GM06990 (cell line): ENCODE results near the gene GNB1.

Experiments used
- DNase-seq: peaks from one replicate; pipeline ENCODE4 v3.0.0-alpha.2; 2011; ENCODE audit not compliant: insufficient read length; ENCODE audit errors: extremely low read depth
- H3K27me3 ChIP-seq: replicated peaks from 2 replicates; pipeline ENCODE4 v1.6.0; 2011; ENCODE audit warnings: low read length; ENCODE audit not compliant: control insufficient read depth, insufficient read depth
- H3K36me3 ChIP-seq: 2 replicates; pipeline ENCODE4 v1.5.1; 2011; ENCODE audit warnings: low read length; ENCODE audit not compliant: control insufficient read depth, insufficient read depth
- H3K4me3 ChIP-seq: replicated peaks from 2 replicates; pipeline ENCODE4 v1.5.1; 2011; ENCODE audit warnings: low read depth, mild to moderate bottlenecking, control low read depth, low read length
- TF ChIP-seq, protein P1 (sequence below): IDR thresholded peaks from 2 replicates; pipeline ENCODE4 v1.5.1; 2011; ENCODE audit warnings: low read length, control low read depth, mild to moderate bottlenecking, inconsistent platforms; ENCODE audit not compliant: insufficient read depth, poor library complexity, severe bottlenecking

Gene GNB1

DNA sequence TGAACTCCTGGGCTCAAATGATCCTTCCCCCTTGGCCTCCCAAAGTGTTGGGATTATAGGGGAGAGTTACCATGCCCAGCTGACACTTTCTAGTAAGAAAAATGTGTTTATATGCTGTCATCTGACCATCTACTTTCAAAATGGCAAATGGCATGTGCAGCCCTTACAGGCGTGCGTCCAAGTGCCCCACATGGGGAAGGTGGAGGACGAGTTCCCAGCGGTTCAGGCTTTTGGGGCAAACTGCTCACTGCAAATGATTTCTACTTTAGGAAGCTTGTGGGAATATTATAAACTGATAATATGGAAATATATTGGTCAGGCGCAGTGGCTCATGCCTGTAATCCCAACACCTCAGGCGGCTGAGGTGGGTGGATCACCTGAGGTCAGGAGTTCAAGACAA, 71.1 kb downstream of the GNB1 start:
- Histone ChIP-seq H3K36me3 (peaks cover 22% of the 10 kb centered on the region), H3K4me3 (no peak overlapping the region), H3K27me3 (no peaks in the 10 kb centered on the region)
- TF ChIP-seq, protein P1, sequence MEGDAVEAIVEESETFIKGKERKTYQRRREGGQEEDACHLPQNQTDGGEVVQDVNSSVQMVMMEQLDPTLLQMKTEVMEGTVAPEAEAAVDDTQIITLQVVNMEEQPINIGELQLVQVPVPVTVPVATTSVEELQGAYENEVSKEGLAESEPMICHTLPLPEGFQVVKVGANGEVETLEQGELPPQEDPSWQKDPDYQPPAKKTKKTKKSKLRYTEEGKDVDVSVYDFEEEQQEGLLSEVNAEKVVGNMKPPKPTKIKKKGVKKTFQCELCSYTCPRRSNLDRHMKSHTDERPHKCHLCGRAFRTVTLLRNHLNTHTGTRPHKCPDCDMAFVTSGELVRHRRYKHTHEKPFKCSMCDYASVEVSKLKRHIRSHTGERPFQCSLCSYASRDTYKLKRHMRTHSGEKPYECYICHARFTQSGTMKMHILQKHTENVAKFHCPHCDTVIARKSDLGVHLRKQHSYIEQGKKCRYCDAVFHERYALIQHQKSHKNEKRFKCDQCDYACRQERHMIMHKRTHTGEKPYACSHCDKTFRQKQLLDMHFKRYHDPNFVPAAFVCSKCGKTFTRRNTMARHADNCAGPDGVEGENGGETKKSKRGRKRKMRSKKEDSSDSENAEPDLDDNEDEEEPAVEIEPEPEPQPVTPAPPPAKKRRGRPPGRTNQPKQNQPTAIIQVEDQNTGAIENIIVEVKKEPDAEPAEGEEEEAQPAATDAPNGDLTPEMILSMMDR = no peak
- no peak for DNase-seq

DNA sequence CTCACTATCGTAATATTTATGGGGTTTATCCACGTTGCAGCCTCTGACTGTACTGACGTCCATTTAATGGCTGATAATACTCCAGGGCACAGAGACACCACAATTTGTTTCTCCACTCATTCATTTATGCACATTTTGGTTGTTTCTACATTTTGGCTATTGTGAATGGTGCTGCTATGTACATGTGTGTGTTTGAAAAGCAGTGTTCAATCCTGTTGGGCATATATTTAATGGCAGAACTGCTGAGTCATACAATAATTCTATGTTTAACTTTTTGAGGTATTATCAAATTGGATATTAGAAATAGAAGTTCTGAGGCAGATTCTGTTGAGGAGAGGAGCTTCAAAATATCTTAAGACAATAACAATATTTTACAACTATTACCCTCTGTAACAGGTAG, 73.7 kb downstream of the GNB1 start:
- Histone ChIP-seq H3K36me3 (peaks cover 22% of the 10 kb centered on the region), H3K27me3 (no peaks in the 10 kb centered on the region)
- TF ChIP-seq, protein P1 = no peak

GRCh38 chr1:1815606-1816281, 75.1 kb downstream of the GNB1 start:
- TF ChIP-seq, protein P1 = no peak
- peaks cover 16% of the 10 kb centered on the region for H3K36me3 ChIP-seq
- H3K27me3 ChIP-seq = no peaks in the 10 kb centered on the region
- DNase-seq = no peak
- no peak overlapping the region for H3K4me3 ChIP-seq

More for the DNA sequence above, 73.7 kb downstream of the GNB1 start:
- no peak for DNase-seq
- no peak overlapping the region for H3K4me3 ChIP-seq

GRCh38 chr1:1809489-1809888, 81.4 kb downstream of the GNB1 start:
- TF ChIP-seq, protein P1 = no peak
- H3K4me3 ChIP-seq = no peak overlapping the region
- no peak for DNase-seq
- H3K27me3 ChIP-seq = no peaks in the 10 kb centered on the region
- H3K36me3 ChIP-seq = peaks cover 14% of the 10 kb centered on the region

GRCh38 chr1:1808206-1808605, 82.7 kb downstream of the GNB1 start:
- peaks cover 18% of the 10 kb centered on the region for H3K36me3 ChIP-seq
- TF ChIP-seq, protein P1 = no peak
- no peaks in the 10 kb centered on the region for H3K27me3 ChIP-seq
- H3K4me3 ChIP-seq = no peak overlapping the region
- no peak for DNase-seq

DNA sequence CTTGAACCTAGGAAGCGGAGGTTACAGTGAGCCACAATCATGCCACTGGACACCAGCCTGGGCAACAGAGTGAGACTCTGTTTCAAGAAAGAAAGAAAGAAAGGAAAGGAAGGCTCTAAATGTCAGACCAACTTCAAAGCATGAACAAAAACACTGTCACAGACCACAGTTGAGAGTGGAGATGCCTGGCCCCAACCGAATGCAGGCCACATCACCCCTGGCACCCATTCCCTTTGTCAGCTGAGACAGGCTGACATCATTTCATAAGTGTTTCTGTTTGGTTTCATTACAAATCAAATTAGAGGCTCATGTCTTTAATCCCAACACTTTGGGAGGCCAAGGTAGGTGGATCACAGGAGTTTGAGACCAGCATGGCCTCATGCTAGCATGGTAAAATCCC, 84.0 kb downstream of the GNB1 start:
- no peak for DNase-seq
- TF ChIP-seq, protein P1 = no peak

More for the DNA sequence above, 84.0 kb downstream of the GNB1 start:
- H3K27me3 ChIP-seq = no peaks in the 10 kb centered on the region
- no peak overlapping the region for H3K4me3 ChIP-seq
- H3K36me3 ChIP-seq = peaks cover 17% of the 10 kb centered on the region
